MM.1S (cell line): ENCODE results near the gene PLCH2.

ENCODE experiments used
- EZH2 ChIP-seq: fragments of 300-600 bp; sonication (generic); optimal IDR thresholded peaks from 2 replicates; pipeline ENCODE3; 2017; ENCODE audit warnings: low read depth, mild to moderate bottlenecking, antibody characterized with exemption, low read length, mixed read lengths
- EZH2phosphoT487 ChIP-seq: fragments of 300-600 bp; sonication (generic); IDR thresholded peaks from 2 replicates; pipeline ENCODE4 v1.6.1; 2018; ENCODE audit warnings: antibody characterized with exemption, low read length
- TF ChIP-seq, protein P1 (sequence below): fragments of 300-600 bp; sonication (generic); IDR thresholded peaks from 2 replicates; pipeline ENCODE4 v1.5.1; 2016; ENCODE audit warnings: antibody characterized with exemption, low read length, mixed read lengths

DNA sequence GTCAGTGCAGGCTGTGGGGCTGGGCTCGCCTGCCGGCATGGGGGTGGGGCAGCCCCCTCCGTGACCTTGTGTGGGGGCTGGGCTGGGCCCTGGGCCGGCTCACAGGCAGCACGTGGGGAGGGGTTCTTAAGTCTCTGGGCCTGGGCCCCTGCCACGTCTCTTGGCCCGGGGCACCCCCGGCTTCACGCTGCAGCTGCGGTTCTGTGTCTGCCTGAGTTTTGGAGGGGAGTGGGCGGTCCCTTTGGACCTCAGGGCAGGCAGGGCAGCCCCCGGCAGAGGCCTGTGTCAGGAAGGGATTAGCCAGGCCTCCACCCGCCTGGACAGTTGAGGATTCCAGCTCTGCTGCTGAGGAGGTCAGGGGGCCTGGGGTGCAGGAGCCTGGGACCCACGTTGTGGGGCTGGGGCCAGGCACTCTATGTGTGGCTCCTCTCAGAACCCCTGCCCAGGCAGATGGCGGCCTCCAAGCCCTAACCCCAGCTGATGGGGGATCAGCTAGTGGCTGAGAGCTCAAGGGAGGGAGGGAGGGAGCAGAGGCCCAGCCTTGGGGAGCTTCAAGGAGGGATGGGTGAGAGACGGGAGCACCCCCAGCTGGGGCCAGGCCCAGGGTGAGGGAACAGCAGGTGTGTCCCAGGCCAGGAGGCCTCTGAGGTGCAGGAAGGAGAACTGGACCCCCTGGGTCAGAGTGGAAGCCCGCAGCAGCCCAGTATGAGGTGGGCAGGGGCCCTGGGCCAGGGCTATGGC is 1.8 kb upstream of the PLCH2 start:
- TF ChIP-seq, protein P1, sequence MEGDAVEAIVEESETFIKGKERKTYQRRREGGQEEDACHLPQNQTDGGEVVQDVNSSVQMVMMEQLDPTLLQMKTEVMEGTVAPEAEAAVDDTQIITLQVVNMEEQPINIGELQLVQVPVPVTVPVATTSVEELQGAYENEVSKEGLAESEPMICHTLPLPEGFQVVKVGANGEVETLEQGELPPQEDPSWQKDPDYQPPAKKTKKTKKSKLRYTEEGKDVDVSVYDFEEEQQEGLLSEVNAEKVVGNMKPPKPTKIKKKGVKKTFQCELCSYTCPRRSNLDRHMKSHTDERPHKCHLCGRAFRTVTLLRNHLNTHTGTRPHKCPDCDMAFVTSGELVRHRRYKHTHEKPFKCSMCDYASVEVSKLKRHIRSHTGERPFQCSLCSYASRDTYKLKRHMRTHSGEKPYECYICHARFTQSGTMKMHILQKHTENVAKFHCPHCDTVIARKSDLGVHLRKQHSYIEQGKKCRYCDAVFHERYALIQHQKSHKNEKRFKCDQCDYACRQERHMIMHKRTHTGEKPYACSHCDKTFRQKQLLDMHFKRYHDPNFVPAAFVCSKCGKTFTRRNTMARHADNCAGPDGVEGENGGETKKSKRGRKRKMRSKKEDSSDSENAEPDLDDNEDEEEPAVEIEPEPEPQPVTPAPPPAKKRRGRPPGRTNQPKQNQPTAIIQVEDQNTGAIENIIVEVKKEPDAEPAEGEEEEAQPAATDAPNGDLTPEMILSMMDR = no peak
- TF ChIP-seq EZH2 (no peak), EZH2phosphoT487 (no peak)
